Hepatocyte (in vitro differentiated cells): ENCODE data around the gene SND1.

Experiments
- EZH2 ChIP-seq: fragments of 200-600 bp; sonication (generic); IDR thresholded peaks from 2 replicates; pipeline ENCODE4 v1.6.1; 2016; ENCODE audit warnings: antibody characterized with exemption, mild to moderate bottlenecking, borderline replicate concordance
- EZH2phosphoT487 ChIP-seq: fragments of 200-600 bp; sonication (generic); IDR thresholded peaks from one replicate; pipeline ENCODE4 v1.6.1; 2018; ENCODE audit warnings: antibody characterized with exemption, mild to moderate bottlenecking, low read depth, moderate library complexity; ENCODE audit not compliant: unreplicated experiment, severe bottlenecking
- TF ChIP-seq, protein P1 (sequence below): fragments of 200-600 bp; sonication (generic); IDR thresholded peaks from 2 replicates; pipeline ENCODE4 v1.5.1; 2016; ENCODE audit warnings: antibody characterized with exemption, mild to moderate bottlenecking; ENCODE audit not compliant: poor library complexity

DNA sequence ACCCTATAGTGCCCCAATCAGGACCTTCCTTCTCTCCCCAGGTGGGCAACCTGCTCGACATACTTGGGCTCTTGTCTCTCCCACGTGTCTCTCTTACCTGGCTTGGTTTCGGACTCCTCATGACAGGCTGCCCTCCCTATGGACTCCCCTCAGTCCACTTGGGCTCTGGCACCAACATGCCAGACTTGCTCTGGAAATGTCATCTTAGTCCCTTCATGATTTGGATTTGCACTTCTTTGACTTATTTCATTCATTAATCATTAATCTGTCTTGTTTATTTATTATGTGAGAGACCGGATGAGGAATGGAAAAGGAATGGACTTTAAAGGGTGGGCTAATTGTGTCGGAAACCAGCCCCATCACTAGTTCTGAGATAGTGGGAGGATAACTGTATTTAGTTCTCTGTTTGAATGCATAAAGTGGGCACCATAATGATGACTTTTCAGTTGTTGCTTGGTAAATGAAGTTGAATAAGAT is 108.0 kb downstream of the SND1 start:
- TF ChIP-seq, protein P1, sequence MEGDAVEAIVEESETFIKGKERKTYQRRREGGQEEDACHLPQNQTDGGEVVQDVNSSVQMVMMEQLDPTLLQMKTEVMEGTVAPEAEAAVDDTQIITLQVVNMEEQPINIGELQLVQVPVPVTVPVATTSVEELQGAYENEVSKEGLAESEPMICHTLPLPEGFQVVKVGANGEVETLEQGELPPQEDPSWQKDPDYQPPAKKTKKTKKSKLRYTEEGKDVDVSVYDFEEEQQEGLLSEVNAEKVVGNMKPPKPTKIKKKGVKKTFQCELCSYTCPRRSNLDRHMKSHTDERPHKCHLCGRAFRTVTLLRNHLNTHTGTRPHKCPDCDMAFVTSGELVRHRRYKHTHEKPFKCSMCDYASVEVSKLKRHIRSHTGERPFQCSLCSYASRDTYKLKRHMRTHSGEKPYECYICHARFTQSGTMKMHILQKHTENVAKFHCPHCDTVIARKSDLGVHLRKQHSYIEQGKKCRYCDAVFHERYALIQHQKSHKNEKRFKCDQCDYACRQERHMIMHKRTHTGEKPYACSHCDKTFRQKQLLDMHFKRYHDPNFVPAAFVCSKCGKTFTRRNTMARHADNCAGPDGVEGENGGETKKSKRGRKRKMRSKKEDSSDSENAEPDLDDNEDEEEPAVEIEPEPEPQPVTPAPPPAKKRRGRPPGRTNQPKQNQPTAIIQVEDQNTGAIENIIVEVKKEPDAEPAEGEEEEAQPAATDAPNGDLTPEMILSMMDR, result no peak
- no peak for TF ChIP-seq EZH2phosphoT487
- TF ChIP-seq EZH2, result no peak
